Epithelial cell of proximal tubule (primary cell): ENCODE measurements around the gene CFAP107. TPM values are rescaled to one million over a fixed set of nuclear protein-coding genes. Genes with fewer than 3 reads are reported as not detected.

Experiments used
- DNase-seq: peaks from one replicate; pipeline ENCODE4 v3.0.0-alpha.2; 2011; ENCODE audit warnings: low read depth
- H3K4me3 ChIP-seq: 2 replicates; pipeline ENCODE4 v1.5.1; 2011; ENCODE audit warnings: low read depth, mild to moderate bottlenecking, low read length
- CTCF ChIP-seq: conservative IDR thresholded peaks from 2 replicates; pipeline ENCODE4 v1.5.1; 2012; ENCODE audit warnings: low read depth, mild to moderate bottlenecking, low read length
- total RNA-seq: library from RNA; depleted of rRNA; stranded (reverse); fragments of >200 nt; gene quantifications from 2 replicates; pipeline ENCODE4 v1.2.3, GENCODE V29; 2015

CFAP107 gene
- total RNA-seq, 1 donor from 2014 or later: not detected

GRCh38 chr1:12739613-12740012 lies 6.4 kb upstream of the CFAP107 start:
- no peak for DNase-seq
- H3K4me3 ChIP-seq: no peak overlapping the region
- no peak for TF ChIP-seq CTCF

GRCh38 chr1:12741946-12742345 lies 4.1 kb upstream of the CFAP107 start:
- DNase-seq: no peak
- H3K4me3 ChIP-seq: no peak overlapping the region
- no peak for TF ChIP-seq CTCF

GRCh38 chr1:12745126-12745991 lies 641 bp upstream of the CFAP107 start:
- no peak overlapping the region for H3K4me3 ChIP-seq
- no peak for TF ChIP-seq CTCF
- no peak for DNase-seq

GRCh38 chr1:12748778-12749355 lies 2.9 kb downstream of the CFAP107 start:
- DNase-seq: no peak
- no peak overlapping the region for H3K4me3 ChIP-seq
- no peak for TF ChIP-seq CTCF

- TF ChIP-seq CTCF: no peak
- DNase-seq: no peak
- no peak overlapping the region for H3K4me3 ChIP-seq
Measured at GRCh38 chr1:12754738-12755137, 8.7 kb downstream of the CFAP107 start.

- DNase-seq: no peak
- no peak for TF ChIP-seq CTCF
- H3K4me3 ChIP-seq: no peak overlapping the region
Measured at GRCh38 chr1:12756273-12756672, 10.3 kb downstream of the CFAP107 start.
